GM08714 (cell line): ENCODE data around the gene GBX2.

Source experiments
- H3K4me3 ChIP-seq: fragments of 200-500 bp; sonication (Bioruptor generic); 2 replicates; pipeline ENCODE4 v1.5.1; 2014; ENCODE audit warnings: mild to moderate bottlenecking, low read length, inconsistent platforms
- ZNF274 ChIP-seq: IDR thresholded peaks from 2 replicates; pipeline ENCODE4 v1.6.1; 2012; ENCODE audit warnings: mild to moderate bottlenecking, low read depth, low read length

GBX2 gene

DNA sequence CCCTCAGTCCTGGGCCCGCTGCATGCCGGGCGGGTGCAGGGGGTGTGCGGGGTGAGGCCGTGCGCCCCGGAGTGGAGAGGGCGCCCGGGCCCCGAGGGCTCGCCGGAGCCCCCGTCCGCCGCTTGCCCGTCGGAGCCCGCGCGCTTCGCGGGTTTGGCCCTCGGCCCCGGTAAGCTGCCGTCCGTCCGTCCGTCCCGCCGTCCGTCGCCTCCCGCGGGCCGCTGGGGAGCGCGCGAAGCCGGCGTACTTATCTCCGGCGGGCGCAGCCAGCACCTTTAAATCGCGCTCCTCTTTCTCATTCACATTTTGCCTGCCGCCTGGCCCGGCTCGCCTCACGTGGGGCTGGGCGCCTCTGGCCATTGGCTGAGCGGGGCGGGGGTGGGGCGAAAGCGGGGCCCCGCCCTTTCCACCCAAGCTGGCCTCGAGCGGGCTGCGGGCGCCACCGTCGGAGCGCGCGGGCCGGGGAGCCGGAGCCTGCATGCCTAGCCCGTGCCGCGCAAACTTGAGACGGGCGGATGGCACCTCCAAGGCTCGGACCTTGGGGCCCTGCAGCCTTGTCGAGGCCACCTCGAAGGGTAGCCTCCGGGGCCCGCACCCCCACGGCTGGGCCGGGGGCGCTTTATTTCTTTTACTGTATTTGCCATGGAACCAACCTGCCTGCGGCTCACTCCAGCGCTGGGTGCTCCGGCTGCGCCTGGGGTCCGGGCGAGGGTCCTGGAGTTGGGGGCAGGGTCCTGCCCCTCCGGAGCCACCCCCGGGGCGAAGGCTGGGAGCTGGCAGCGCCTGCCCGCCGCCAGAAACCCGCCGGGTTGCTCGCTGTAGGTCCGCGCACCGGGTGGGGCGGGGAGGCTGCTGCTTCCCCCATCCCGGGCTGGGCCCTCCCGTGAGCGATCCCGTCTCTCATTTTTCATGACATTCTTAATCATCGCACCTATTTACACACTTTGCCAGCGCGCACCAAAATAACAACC lies at the start of gene GBX2:
Gene GBX2 (minus strand): TSS at position 277 of the 971 bp plus-strand sequence. CDS start 415 bp downstream, outside the sequence.
- no peak for TF ChIP-seq ZNF274
- H3K4me3 ChIP-seq: no peak within 1 kb of the TSS

DNA sequence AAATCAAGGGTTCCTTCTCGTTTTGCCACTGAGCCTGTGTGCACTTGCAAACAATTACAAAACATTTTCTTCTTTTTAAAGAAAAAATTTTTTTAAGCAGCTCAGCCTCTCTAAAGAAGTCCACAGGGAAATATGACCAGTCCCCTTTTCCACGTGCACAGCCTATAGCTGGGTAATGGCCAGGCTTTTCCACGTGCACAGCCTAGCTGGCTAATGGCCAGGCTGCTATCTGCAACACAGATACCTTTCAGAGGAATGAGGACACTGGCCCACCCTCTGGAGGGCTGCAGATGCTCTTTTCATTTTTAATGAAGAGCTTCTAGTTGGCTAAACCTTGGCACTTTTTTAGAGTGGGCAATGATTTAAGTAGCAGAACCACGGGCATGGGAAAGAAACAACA lies 49.7 kb upstream of the GBX2 start:
- no peak for TF ChIP-seq ZNF274

DNA sequence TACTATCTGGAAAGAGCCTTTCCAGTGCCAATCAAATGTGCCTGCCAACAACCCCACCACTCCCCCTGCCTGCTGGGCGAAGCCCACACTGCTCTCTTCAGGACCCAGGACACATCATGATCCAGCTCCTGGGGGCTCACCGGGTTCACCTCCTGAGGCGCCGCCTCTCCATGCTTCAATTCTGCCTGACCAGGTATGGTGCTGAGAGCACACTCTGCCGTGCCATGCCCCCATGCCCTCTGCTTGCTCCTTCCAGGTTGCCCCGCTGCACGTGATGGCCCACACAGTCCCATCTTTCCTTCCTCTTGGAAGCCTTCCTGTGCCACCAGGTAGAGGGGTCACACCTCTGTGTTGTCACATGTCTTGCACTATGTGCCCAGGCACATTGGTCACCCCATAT lies 48.5 kb upstream of the GBX2 start:
- TF ChIP-seq ZNF274: no peak
- no peak overlapping the region for H3K4me3 ChIP-seq

More for the DNA sequence above, 49.7 kb upstream of the GBX2 start:
- H3K4me3 ChIP-seq: no peak overlapping the region

DNA sequence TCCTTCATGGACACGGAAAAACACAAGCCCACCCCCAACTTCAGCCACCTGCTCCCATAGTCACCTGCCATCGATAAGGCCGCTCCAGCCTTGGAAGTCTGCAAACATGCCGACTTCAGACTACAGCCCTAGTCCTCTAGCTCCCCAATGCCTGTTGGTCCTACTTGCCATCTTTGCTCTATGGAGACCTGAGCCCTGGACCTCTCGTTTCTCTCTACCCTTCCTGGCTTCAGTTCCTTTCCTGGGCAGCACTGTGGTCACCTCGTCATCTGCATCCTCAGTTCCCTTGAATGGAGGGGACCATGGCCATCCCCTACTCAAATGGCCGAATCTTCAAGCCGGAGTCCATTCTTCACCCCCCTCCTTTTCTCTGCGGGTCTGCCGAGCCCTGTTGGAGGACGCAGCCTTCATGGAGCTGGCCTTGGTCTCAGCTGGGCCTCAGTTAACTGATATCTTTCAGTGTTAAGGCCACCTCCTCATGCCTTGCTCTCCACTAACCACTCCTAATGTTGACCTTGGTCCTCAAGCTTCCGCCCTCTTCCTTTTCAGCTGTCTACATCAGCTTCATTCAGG lies 47.7 kb upstream of the GBX2 start:
- no peak overlapping the region for H3K4me3 ChIP-seq
- no peak for TF ChIP-seq ZNF274

DNA sequence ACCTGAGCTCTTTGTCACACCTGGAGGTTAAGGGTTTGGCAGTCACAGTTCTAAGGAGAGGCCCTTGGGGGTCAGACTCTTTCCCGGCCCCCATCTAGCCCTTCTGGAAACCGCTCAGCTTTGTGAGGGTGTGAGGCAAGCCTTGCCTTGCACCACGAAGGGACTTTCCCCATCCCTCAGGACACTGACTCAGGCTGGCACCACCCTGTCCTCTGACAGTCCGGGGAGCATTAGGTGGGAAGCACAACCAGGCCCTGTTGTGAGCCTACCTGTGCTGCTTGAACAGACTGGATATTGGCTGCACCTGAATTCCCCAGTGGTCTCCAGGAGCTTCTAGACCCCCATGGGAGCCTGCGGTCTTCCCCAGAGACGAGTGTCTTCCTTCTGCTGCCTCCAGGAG lies 47.0 kb upstream of the GBX2 start:
- no peak overlapping the region for H3K4me3 ChIP-seq
- TF ChIP-seq ZNF274: no peak

DNA sequence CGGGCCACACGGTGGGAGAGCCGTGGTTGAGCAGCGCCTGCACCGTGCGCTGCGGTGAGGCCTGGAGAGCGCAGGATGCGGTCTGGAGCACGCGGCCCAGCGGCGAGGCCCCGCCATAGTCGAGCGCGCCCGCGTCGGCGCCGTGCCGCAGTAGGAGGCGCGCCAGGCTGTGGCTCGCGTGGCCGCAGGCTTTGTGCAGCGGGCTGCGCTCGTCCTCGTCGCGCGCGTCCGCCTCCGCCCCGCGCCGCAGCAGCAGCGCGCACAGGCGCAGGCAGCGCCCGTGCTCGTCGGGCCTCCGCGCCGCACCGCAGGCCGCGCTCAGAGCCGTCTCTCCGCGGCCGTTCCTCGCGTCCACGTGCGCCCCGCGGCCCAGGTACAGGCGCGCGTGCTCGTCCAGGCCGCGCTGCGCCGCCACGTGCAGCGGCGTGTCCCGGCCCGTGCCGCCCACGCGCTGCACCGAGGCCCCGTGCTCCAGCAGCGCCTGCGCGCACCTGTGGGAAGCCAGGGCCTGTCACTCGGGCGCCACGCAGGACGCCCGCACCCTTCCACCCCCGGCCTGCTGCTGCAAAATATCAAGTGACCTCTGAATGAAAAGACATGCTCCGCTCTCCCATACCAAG lies 46.3 kb upstream of the GBX2 start:
- no peak for TF ChIP-seq ZNF274
- no peak overlapping the region for H3K4me3 ChIP-seq

DNA sequence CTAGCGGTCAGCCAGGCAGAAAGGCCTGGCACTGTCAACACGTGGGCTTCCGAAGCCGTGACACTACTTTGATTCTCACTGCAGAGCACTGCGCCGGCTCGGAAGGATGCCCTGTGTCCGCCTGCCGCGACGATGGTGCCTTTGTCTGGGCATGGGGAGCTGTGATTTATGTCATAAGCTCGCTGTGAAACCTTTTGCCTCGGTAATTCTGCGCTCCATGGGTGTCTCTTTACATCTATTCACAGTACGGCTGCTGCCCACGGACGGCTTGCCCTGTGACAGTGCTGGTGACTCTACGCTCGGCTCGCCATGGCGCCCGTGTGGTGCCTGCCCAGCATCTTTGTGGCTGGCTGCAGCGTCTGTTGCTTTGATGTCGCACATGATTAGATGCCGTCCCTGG lies 43.1 kb upstream of the GBX2 start:
- no peak for TF ChIP-seq ZNF274
- H3K4me3 ChIP-seq: no peak overlapping the region

DNA sequence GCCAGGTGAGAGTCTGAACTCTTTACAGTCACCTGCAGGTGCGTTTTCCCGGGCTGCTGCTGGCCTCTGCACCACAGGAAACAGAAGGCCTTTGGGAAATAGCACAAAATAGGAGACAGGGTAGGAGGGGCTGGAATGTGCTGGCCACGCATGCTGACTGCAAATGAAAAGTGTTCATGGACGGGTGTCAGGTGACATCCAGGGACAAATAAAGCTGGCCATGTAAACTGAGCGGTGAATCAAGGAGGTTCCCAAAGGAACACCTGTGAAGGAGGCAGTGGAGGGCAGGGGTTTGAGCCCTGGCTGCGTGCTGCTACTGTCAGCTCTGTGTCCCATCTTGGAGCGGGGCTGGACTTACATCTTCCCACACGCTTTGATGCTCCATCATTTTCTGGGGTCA lies 42.4 kb upstream of the GBX2 start:
- TF ChIP-seq ZNF274: no peak

DNA sequence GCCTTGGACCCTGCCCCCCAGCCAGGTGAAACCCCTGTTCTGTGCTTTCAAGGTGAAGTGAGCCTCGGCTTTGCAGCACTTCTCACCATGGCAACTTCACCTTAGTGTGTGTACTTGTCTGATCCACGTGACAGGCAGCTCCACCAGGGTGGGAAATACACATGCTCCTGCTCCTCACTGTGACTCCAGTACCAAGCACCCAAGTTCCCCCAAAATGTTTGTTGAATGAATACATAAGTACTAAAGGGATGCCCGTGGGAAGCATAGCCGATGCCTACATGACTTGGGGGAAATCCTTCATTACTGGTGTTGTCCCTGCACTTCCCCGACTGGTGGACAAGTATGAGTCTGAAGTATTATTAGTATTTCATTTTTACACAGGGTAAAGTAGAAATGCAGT lies 41.8 kb upstream of the GBX2 start:
- H3K4me3 ChIP-seq: no peak overlapping the region
- TF ChIP-seq ZNF274: no peak

More for the DNA sequence above, 42.4 kb upstream of the GBX2 start:
- no peak overlapping the region for H3K4me3 ChIP-seq

DNA sequence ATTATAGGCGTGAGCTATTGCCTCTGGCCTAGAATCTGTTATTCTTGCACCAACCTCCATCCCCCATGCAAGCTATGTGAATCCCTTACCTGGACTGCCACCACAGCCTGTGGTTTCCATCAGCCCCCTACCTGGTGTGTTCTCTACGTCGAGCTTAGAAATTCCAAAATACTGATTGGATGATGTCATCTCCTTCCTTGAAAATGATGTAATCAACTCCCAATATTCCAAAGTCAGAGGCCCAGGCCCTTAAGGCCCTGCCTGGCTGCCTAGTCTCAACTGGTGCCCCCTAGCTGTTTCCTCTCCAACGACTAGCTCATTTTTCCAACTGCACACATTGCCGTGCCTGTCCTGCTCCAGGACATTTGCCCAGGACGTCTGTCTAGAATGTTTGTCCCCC lies 41.3 kb upstream of the GBX2 start:
- H3K4me3 ChIP-seq: no peak overlapping the region
- no peak for TF ChIP-seq ZNF274

DNA sequence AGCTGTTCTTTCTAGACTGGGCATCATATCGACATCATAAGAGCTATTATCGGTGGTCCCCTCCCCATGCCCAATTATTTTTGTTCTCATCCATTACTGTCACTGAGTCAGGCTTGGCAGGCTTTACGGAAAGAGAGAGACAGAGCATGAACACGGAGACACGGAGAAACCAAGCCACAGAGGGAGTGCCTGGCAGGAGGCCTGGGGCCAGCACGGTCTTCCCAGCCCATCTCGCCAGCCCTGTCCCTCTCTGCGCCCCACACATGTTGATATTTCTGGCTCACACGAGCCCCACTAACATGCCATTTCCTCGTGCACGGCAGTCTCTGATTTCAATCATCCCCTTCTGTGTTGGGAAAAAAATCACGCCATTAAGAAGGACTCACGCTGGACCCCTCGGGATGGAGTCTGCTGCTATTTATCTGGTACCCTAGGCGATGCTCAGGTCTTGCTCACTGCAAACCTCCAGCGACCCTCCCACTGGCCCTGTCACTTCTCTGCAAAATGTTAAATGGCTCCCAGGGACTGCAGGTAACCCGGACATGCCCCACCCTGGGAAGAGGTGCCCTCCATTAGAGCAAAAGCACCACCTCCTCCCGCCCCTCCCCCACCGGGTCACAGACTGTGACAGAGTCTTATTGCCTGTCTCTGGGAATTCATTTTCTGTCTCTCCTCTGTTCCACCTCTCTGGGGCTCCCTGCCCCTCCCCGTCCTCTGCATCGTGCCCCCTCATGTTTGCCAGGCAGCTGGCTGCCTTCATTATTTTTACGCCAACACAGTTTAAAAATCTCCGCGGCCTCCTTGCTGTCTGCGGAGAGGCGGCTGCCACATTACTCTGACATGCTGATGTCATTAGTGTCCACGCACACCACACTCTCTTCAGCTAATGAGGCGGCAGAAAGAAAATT lies 40.1 kb upstream of the GBX2 start:
- no peak overlapping the region for H3K4me3 ChIP-seq
- no peak for TF ChIP-seq ZNF274

DNA sequence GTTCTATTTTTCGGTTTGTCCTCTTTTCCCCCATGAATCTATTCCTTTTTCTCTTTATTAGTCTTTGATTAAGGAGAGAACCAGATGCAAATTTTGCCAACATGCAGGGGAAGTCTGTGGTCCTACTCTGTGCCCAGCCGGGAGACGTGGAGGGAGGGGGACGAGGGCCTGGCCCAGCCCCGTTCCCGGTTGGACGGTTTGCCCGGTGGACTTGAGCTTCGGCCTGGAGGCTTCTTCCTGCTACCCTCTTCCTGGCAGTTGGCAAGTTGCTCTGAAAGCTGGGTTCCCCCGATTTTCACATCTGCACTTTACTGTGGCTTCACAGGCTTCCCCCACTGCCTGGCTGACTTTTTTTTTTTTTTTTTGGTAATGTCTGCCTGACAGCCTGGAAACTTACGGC lies 39.3 kb upstream of the GBX2 start:
- TF ChIP-seq ZNF274: no peak

DNA sequence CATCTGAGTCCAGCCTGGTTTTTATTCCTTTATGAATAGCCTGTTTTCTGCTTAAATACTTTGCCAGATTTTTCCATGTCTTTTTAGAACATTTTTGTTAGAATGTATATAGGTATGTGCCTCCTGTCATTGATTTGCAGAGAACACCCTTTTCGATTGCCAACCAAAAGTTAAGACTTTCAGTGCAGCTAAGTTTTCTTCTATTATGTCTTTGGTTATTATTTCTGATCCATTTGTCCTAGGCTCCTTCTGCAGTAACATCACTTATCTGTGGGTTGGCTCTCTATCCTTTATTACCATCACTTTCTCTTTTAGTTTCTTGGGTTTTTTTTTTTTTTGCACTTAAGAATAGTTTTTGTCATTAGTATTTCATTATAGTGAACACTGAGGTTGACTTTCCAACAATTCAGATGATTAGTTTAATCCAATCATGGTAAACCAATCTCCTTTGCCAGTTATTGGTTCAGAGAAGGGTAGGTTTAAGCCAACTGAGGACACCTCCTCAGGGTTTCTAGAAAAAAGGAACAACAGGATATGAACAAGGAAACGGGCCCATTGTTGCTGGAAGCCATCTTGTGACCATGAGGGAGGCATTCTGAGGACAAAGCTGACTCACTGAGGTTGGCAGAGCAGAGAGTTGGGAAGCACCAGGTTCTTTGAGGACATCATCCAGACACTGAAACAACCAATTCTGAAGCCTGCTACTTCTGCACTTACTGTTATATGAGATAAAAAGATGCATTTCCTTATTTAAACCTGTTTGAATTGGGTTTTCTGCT lies 37.9 kb upstream of the GBX2 start:
- no peak overlapping the region for H3K4me3 ChIP-seq

More for the DNA sequence above, 39.3 kb upstream of the GBX2 start:
- H3K4me3 ChIP-seq: no peak overlapping the region

More for the DNA sequence above, 37.9 kb upstream of the GBX2 start:
- TF ChIP-seq ZNF274: no peak
